NK-92 treated with Interleukin-12 subunit alpha and Interleukin-12 subunit beta, amount 100 ng/mL, for 24 hours (cell line): ENCODE measurements around the gene FCN2.

Experiments
- DNase-seq: peaks from one replicate; lab custom pipeline; 2025; lab: John Stamatoyannopoulos, UW

The FCN2 gene

GRCh38 chr9:134869554-134870300 is 10.9 kb upstream of the FCN2 start:
- no peak for DNase-seq

GRCh38 chr9:134870301-134870694 is 10.3 kb upstream of the FCN2 start:
- DNase-seq, result no peak

- no peak for DNase-seq
Observed at GRCh38 chr9:134870746-134871662, 9.6 kb upstream of the FCN2 start.

GRCh38 chr9:134871697-134872340 is 8.8 kb upstream of the FCN2 start:
- DNase-seq, result no peak

- DNase-seq, result no peak
Observed at GRCh38 chr9:134872482-134873231, 8.0 kb upstream of the FCN2 start.

GRCh38 chr9:134875371-134875770 is 5.2 kb upstream of the FCN2 start:
- DNase-seq, result no peak

GRCh38 chr9:134877541-134877940 is 3.1 kb upstream of the FCN2 start:
- DNase-seq, result no peak

- DNase-seq, result no peak
Observed at GRCh38 chr9:134879664-134880483, 736 bp upstream of the FCN2 start.

GRCh38 chr9:134881313-134881670 is 682 bp downstream of the FCN2 start:
- no peak for DNase-seq

- no peak for DNase-seq
Observed at GRCh38 chr9:134882204-134882785, 1.7 kb downstream of the FCN2 start.

- no peak for DNase-seq
Observed at GRCh38 chr9:134883040-134883782, 2.6 kb downstream of the FCN2 start.

GRCh38 chr9:134884492-134884891 is 3.9 kb downstream of the FCN2 start:
- DNase-seq, result no peak

- no peak for DNase-seq
Observed at GRCh38 chr9:134885001-134885678, 4.5 kb downstream of the FCN2 start.

GRCh38 chr9:134885679-134886412 is 5.2 kb downstream of the FCN2 start:
- no peak for DNase-seq

GRCh38 chr9:134886413-134886913 is 5.9 kb downstream of the FCN2 start:
- DNase-seq, result no peak

GRCh38 chr9:134887219-134887618 is 6.6 kb downstream of the FCN2 start:
- no peak for DNase-seq

GRCh38 chr9:134887686-134888602 is 7.3 kb downstream of the FCN2 start:
- no peak for DNase-seq
